HG02981 (cell line): ENCODE data around the gene EFCAB8.

Source experiments
- ATAC-seq: cut with Tn5 transposase; IDR thresholded peaks from one replicate; pipeline ENCODE4 v1.9.1; 2021; ENCODE audit warnings: mild to moderate bottlenecking, moderate library complexity; ENCODE audit not compliant: unreplicated experiment

The EFCAB8 gene

GRCh38 chr20:33002087-33002808 is 143.5 kb downstream of the EFCAB8 start:
- ATAC-seq, result no peak

- ATAC-seq, result no peak
Observed at GRCh38 chr20:33004141-33004751, 145.5 kb downstream of the EFCAB8 start, which contains the start of gene SUN5. SUN5 (minus strand) TSS chr20:33004433; CDS start chr20:33004340, 93 bp downstream.

- no peak for ATAC-seq
Observed at GRCh38 chr20:33005132-33005566, 146.4 kb downstream of the EFCAB8 start.

- ATAC-seq, result no peak
Observed at GRCh38 chr20:33005908-33006775, 147.4 kb downstream of the EFCAB8 start.

- ATAC-seq, result no peak
Observed at GRCh38 chr20:33006776-33007375, 148.2 kb downstream of the EFCAB8 start.

- ATAC-seq, result no peak
Observed at GRCh38 chr20:33007376-33008335, 148.9 kb downstream of the EFCAB8 start, which contains the start of gene BPIFB2. BPIFB2 (plus strand) TSS chr20:33007704; CDS start chr20:33008575, 871 bp downstream.

GRCh38 chr20:33008336-33009213 is 149.9 kb downstream of the EFCAB8 start:
- ATAC-seq, result no peak

- ATAC-seq, result no peak
Observed at GRCh38 chr20:33009214-33010132, 150.8 kb downstream of the EFCAB8 start.

GRCh38 chr20:33010133-33010504 is 151.4 kb downstream of the EFCAB8 start:
- no peak for ATAC-seq

GRCh38 chr20:33010674-33011449 is 152.1 kb downstream of the EFCAB8 start:
- ATAC-seq, result no peak
